Smooth muscle cell (in vitro differentiated cells): ENCODE measurements around the gene ZSWIM1. TPM values are rescaled to one million over a fixed set of nuclear protein-coding genes. Genes with fewer than 3 reads are reported as not detected.

Experiments used
- DNase-seq: peaks from one replicate; lab custom pipeline; 2025; ENCODE audit not compliant: unreplicated experiment; lab: John Stamatoyannopoulos, UW
- H2AFZ ChIP-seq: fragments of 200-600 bp; sonication (generic); 2 replicates; pipeline ENCODE4 v1.6.0; 2016; ENCODE audit warnings: antibody characterized with exemption, low read depth, mild to moderate bottlenecking
- H3F3A ChIP-seq: fragments of 200-600 bp; sonication (generic); 2 replicates; pipeline ENCODE4 v1.6.0; 2017; ENCODE audit warnings: antibody characterized with exemption, low read depth
- H3K27ac ChIP-seq: fragments of 200-600 bp; sonication (generic); 2 replicates; pipeline ENCODE4 v1.5.1; 2016; ENCODE audit warnings: low read depth, mild to moderate bottlenecking
- H3K27me3 ChIP-seq: fragments of 200-600 bp; sonication (generic); 2 replicates; pipeline ENCODE4 v1.6.1; 2016; ENCODE audit warnings: low read depth, mild to moderate bottlenecking
- H3K36me3 ChIP-seq: fragments of 200-600 bp; sonication (generic); 2 replicates; pipeline ENCODE4 v1.5.1; 2016; ENCODE audit warnings: low read depth
- H3K4me1 ChIP-seq: fragments of 200-600 bp; sonication (generic); 2 replicates; pipeline ENCODE4 v1.5.1; 2016; ENCODE audit warnings: low read depth
- H3K4me2 ChIP-seq: fragments of 200-600 bp; sonication (generic); 2 replicates; pipeline ENCODE4 v1.6.0; 2016; ENCODE audit warnings: mild to moderate bottlenecking
- H3K4me3 ChIP-seq: fragments of 200-600 bp; sonication (generic); 2 replicates; pipeline ENCODE4 v1.5.1; 2016; ENCODE audit warnings: mild to moderate bottlenecking
- H3K79me2 ChIP-seq: fragments of 200-600 bp; sonication (generic); 2 replicates; pipeline ENCODE4 v1.6.0; 2016; ENCODE audit warnings: low read depth, mild to moderate bottlenecking
- H3K9ac ChIP-seq: fragments of 200-600 bp; sonication (generic); 2 replicates; pipeline ENCODE4 v1.6.0; 2016; ENCODE audit warnings: low read depth
- H3K9me3 ChIP-seq: fragments of 200-600 bp; sonication (generic); replicated peaks from 2 replicates; pipeline ENCODE4 v1.5.1; 2016; ENCODE audit warnings: low read depth
- H4K20me1 ChIP-seq: fragments of 200-600 bp; sonication (generic); 2 replicates; pipeline ENCODE4 v1.6.0; 2016; ENCODE audit warnings: low read depth
- CTCF ChIP-seq: fragments of 200-600 bp; sonication (generic); IDR thresholded peaks from 2 replicates; pipeline ENCODE4 v1.5.1; 2017; ENCODE audit warnings: borderline replicate concordance, mild to moderate bottlenecking, antibody characterized with exemption; ENCODE audit not compliant: insufficient read depth, poor library complexity, severe bottlenecking
- WGBS: methylation state at CpG from one replicate; pipeline ENCODE4 v1.1.7; 2016; ENCODE audit warnings: low lambda C conversion rate; 5-methylcytosine and 5-hydroxymethylcytosine counted together
- polyA plus RNA-seq: library from polyadenylated mRNA; unstranded; fragments of >200 nt; fragmentation: Nextera tagmentation; extraction: Ambion mirVana; gene quantifications from 2 replicates; pipeline ENCODE4 v1.2.1, GENCODE V29; 2016
- total RNA-seq: library from RNA; depleted of rRNA; stranded (reverse); fragments of >200 nt; gene quantifications from 2 replicates; pipeline ENCODE4 v1.2.3, GENCODE V29; 2014

ZSWIM1 gene
- total and polyA plus RNA-seq, 2 experiments from 2014 or later = 5.7 to 12.2 TPM

DNA sequence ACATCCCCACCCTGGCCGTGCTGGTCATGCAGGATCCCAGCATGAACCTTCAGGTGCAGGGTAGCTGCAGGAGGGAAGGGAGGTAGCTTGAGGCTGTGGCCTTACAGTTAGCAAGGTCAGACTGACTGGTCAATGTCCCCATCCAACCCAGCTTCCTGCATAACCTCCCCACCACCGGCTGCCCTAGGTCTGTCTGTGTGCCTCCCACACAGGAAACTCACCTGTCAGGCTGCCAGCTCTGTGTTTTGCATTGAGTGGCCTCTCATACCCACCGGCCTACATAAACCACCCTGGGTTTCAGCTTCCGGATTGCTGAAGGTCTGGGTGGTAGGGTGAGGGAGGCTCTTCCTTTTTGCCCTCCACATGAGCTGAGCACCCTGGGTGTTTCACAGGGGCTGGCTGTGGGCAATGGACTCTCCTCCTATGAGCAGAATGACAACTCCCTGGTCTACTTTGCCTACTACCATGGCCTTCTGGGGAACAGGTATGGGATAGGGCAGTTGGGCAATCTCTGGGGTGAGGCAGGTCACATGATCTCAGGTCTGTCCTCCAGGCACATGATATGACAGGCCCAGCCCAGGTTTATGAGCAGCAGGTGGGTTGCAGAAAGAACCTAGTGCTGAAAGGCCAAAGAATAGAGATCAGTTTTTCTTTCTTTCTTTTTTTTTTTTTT is 11.9 kb downstream of the ZSWIM1 start:
- DNase-seq = no peak
- H3K27ac ChIP-seq = no peak overlapping the region

GRCh38 chr20:45893831-45894230 is 12.8 kb downstream of the ZSWIM1 start:
- H3K79me2 ChIP-seq = peaks cover 5% of the 10 kb centered on the region
- H3K9me3 ChIP-seq = no peaks in the 10 kb centered on the region
- H2AFZ ChIP-seq = no peak overlapping the region
- no peaks in the 10 kb centered on the region for H3K36me3 ChIP-seq
- DNase-seq = no peak
- H3F3A ChIP-seq = peaks cover 9% of the 10 kb centered on the region
- H3K27ac ChIP-seq = no peak overlapping the region
- H3K4me3 ChIP-seq = no peak overlapping the region
- no peak overlapping the region for H3K9ac ChIP-seq
- peaks cover 6% of the 10 kb centered on the region for H3K4me1 ChIP-seq
- H3K4me2 ChIP-seq = no peak overlapping the region
- no peaks in the 10 kb centered on the region for H3K27me3 ChIP-seq
- WGBS = 94% methylated on average over 4 of the region's 4 CpGs
- TF ChIP-seq CTCF = no peak
- H4K20me1 ChIP-seq = no peaks in the 10 kb centered on the region

More for the DNA sequence above, 11.9 kb downstream of the ZSWIM1 start:
- Histone ChIP-seq H2AFZ (no peak overlapping the region), H3K4me1 (peaks cover 6% of the 10 kb centered on the region), H3K4me2 (no peak overlapping the region), H3F3A (peaks cover 9% of the 10 kb centered on the region), H3K79me2 (peaks cover 5% of the 10 kb centered on the region), H3K9me3 (no peaks in the 10 kb centered on the region), H3K9ac (no peak overlapping the region), H3K36me3 (no peaks in the 10 kb centered on the region), H3K4me3 (no peak overlapping the region), H3K27me3 (no peaks in the 10 kb centered on the region), H4K20me1 (no peaks in the 10 kb centered on the region)
- WGBS = 96% methylated on average over 4 of the region's 4 CpGs
- no peak for TF ChIP-seq CTCF

DNA sequence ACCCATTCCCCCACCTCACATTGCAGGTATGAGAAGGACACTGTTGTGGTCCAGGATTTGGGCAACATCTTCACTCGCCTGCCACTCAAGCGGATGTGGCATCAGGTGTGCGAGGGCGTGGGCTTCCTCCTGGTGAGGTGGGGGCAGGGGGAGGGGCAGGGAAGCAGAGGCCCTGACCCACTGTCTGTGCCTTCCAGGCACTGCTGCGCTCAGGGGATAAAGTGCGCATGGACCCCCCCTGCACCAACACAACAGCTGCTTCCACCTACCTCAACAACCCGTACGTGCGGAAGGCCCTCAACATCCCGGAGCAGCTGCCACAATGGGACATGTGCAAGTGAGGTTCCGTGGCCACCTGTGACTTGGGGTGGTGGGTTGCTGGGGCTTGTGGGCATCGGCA is 13.8 kb downstream of the ZSWIM1 start:
- Histone ChIP-seq H3K27me3 (no peaks in the 10 kb centered on the region), H3K9me3 (no peaks in the 10 kb centered on the region), H3K4me1 (peaks cover 6% of the 10 kb centered on the region), H2AFZ (no peak overlapping the region), H3F3A (peaks cover 9% of the 10 kb centered on the region), H3K4me2 (no peak overlapping the region), H3K36me3 (no peaks in the 10 kb centered on the region), H3K79me2 (peaks cover 5% of the 10 kb centered on the region), H3K4me3 (no peak overlapping the region), H3K27ac (no peak overlapping the region), H4K20me1 (no peaks in the 10 kb centered on the region), H3K9ac (no peak overlapping the region)
- 93% methylated on average over 12 of the region's 12 CpGs for WGBS
- no peak for DNase-seq
- TF ChIP-seq CTCF = no peak

- Histone ChIP-seq H3K4me2 (no peak overlapping the region), H3K36me3 (no peaks in the 10 kb centered on the region), H2AFZ (no peak overlapping the region), H3K9me3 (no peaks in the 10 kb centered on the region), H3K4me1 (peaks cover 4% of the 10 kb centered on the region), H4K20me1 (no peaks in the 10 kb centered on the region), H3K27me3 (no peaks in the 10 kb centered on the region), H3F3A (peaks cover 12% of the 10 kb centered on the region), H3K79me2 (peaks cover 4% of the 10 kb centered on the region), H3K4me3 (no peak overlapping the region), H3K27ac (no peak overlapping the region), H3K9ac (no peak overlapping the region)
- no peak for TF ChIP-seq CTCF
- no peak for DNase-seq
- 98% methylated on average over 14 of the region's 14 CpGs for WGBS
Observed at GRCh38 chr20:45896641-45897161, 15.7 kb downstream of the ZSWIM1 start.
